HG03571 (cell line): ENCODE measurements around the gene EFHC2.

Experiments
- ATAC-seq: cut with Tn5 transposase; IDR thresholded peaks from one replicate; pipeline ENCODE4 v1.9.1; 2021; ENCODE audit not compliant: unreplicated experiment

The EFHC2 gene

DNA sequence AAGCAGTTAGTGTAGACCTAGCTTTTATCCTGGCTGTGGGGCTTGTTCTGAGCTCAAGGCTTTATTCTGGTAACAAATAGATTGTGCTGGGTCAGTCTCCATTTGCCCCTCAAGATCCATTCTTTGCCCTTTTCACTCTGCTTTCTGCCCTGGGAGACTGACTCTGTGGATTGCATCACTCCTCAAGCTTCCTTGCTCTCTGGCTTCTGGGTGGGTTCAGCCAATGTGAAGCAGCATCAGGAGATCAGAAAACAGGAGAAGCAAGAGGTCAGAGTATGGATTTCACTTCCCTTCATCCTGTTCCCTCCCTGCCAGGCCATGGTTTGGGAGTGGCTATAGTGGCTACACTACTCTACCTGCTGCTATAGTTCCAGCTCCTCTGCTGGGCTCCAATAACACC lies 186.2 kb downstream of the EFHC2 start:
- no peak for ATAC-seq

DNA sequence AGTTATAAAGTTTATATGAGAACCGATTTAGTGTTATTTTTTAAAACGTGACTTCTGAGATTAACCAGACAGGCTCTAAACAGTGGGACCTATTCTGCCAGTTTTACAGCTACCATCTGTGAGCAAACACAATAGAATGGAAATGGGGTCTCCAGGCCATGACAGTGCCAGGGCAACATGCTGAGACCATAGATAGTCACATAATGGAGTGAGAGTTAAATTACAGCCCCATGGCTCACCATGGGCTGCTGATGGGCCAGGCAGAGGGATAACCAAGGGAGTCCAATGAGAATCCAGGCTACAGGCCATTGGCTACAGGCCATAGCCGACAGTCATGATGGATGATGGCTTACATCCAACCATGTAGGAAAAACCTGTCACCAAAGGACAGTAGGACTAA lies 186.7 kb downstream of the EFHC2 start:
- no peak for ATAC-seq

DNA sequence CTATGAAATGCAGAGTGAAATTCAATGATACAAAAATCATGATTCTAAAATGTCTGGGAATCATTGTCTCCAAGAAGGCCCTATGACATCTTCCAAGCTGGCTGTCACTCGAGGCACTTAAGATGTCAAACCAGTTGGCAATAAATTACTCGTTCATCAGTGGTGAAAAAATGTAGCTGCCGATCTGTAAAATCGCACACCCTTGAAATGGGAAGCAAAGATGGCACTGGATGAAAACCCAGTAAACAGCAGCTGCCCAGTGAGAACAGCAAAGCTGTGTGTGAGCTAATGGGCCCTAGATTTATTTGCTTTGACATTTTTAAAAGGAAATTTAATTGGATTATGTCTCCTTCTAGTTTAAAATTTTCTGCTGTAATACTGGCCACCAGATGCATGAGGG lies 188.3 kb downstream of the EFHC2 start:
- ATAC-seq, result no peak

DNA sequence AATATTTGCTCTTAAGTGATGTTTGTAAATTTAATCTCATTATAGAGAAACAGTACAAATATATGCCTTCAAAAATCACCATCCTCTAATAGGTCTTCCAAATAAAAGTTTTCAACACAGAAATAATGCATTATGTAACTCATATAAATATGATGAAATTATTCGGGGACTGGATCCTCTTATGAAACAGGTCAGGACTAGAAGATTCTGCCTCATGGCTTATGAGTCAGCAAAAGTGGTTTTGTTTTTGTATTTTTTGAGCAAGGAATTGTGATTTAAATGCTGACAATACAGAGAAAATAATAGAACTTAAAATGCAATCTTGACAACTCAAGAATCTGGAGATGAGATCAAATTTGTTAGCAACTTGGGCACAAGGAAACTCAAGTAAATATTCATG lies 190.6 kb downstream of the EFHC2 start:
- ATAC-seq, result no peak

DNA sequence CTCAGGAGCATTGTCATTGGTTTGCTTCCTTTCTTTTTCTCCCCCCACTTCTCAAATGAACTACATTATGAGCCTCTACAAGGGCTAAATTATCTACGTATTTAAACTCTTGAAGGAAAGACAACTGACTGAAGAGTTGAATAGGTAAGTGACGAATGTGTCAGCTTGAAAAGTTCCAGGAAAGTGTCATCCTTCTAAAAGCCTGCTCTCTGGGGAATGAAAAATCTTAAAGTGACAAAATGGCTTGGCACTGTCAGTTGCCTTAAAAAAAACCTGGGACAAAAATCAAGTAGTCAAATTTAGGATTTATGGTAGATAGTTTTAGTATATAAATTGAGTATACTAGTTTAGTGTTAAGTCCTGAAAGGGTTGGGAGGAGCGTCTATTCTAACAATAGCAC lies 196.3 kb downstream of the EFHC2 start:
- no peak for ATAC-seq

DNA sequence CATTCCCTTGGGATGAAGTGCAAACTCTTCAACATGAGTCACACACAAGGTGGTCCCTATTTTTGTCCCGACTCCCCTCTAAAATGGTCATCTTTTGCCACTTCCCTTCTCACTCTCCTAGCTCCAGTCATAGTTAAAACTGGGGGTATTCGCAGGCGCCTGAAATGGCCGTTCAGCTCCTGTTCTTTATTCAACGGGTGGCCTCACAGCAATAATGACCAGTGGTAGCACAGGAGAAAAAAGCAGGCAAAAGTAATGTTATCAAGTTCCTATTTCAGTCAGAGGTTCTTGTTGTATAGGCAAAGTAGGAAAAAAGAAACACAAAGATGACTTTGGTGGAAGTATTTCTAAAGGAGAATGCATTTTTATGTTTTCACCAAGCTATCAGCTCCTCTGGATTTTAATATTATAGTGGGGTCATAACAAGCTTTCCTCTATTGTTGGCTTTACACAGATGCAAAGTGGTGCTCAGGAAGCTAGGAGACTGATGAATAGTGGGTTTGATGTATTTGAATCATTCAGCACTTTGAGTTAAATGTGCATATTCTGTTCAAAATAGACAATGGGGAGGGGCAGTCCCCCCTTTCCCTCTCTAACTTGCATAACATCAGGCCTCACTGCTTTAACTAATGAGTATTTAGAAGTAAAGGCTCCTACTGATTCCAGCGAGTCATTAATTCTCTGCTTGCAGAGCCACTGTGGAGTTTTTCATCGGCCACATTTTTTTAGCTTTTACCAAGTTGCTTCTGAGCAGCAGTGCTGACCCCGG lies 199.1 kb downstream of the EFHC2 start:
- ATAC-seq, result no peak

DNA sequence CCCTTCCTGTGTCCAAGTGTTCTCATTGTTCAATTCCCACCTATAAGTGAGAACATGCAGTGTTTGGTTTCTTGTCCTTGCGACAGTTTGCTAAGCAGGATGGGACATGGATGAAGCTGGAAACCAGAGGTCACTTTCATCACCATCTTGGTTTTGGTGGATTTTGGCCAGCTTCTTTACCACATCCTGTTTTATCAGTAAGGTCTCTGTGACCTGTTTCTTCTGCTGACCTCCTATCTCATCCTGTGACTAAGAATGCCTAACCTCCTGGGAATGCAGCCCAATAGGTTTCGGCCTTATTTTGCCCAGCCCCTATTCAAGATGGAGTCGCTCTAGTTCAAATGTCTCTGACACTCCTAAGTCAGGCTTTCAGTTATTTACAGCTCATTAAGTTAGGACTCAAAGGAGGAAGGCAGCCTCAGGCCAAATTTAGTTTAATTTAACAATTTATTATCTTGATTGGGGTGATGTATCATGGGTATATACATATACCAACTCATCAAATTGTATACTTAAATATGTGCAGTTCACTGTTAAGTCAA lies 200.3 kb downstream of the EFHC2 start:
- no peak for ATAC-seq

DNA sequence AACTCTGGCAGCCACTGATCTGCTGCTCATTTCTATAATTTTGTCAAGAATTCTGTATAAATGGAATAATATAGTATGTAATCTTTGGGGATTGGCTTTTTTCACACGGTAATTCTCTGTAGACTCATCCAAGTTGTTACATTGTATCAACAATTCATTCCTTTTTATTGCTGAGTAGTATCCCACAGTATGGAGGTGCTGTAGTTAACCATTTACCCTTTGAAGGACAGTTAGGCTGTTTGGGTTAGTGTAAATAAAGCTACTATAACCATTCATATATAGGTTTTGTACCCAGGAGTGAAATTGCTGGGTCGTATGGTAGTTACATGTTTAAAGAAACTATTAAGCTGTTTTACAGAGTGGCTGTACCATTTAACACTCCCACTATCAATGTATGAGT lies 213.3 kb downstream of the EFHC2 start:
- ATAC-seq, result no peak

DNA sequence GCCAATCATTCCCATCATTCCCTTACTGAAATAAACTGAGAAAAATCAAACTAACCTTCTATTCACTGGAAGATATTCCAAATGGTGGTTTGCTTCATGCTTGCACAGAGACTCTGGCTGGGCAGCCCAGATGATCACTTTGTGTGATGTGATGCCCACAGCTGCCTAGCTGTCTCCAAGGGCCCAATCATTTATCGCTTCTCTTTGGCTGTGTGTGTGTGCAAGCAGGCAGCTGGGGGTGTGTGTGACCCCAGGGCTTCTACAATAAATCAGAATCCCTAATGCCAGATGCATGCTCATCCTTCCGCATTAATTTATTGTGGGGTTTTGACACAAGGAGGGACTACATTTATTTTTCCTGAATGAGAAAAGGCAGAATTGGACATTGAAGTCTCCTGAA lies 230.1 kb downstream of the EFHC2 start:
- ATAC-seq, result no peak

DNA sequence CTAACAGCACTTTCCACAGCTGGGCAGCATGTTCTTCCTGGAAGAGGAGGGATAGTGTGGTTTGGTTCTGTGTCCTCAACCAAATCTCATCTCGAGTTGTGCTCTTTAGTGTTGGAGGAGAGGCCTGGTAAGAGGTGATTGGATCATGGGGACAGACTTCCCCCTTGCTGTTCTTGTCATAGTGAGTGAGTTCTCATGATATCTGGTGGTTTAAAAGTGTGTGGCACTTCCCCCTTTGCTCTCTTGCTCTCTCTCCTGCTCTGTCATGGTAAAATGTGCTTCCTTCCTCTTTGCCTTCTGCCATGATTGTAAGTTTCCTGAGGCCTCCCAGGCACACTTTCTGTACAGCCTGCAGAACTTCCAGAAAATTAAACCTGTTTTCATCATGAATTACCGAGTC lies 236.6 kb downstream of the EFHC2 start:
- no peak for ATAC-seq

DNA sequence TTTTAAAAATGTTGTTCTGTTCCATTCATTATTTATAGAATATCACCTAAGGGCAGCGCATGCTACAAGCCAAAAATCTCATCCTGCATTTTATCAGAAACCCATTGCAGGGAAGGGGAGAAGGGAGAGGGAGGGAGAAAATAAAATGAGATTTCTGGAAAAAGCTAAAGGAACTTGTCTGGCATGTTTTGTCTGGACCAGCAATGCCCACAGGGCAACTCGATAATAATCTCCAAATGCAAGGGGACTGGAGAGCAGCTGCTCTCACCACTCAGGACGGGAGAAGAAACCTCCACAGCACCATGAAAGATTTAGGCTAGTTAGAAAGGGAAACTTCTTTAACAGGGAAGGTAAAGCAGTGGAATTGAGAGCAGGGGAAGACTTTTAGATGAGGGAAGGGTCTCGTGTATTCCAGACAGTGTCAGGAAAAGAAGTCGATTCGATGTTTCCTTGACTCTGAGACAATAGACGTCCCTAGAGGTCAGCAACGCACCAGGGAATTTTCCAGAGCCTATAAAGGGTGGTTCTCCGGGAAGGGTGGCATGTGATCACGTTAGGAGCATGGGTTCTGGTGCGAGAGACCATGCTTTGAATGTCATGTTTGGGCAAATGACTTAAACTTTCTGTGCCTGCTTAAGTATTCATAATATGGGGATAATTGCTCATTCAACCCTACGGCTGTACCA lies 238.1 kb downstream of the EFHC2 start:
- no peak for ATAC-seq

DNA sequence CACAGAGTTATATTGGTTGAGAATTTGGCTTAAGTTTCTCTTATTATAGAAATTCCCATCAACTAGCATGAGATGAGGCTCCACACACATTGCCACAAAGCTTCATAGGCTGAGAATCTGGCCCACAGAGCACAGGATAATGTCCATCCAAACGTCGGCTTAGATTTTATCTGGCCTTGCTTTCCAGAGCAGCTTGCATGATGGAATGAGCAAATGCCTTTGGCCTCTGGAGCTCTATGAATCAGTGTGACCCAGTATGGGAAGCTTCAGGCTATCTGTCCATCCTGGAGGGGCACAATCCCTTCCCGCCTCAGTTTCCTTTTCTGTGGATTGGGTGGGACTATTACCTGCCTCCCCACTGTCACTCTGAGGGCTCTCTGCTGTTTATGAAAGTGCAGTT lies 238.8 kb downstream of the EFHC2 start:
- no peak for ATAC-seq

DNA sequence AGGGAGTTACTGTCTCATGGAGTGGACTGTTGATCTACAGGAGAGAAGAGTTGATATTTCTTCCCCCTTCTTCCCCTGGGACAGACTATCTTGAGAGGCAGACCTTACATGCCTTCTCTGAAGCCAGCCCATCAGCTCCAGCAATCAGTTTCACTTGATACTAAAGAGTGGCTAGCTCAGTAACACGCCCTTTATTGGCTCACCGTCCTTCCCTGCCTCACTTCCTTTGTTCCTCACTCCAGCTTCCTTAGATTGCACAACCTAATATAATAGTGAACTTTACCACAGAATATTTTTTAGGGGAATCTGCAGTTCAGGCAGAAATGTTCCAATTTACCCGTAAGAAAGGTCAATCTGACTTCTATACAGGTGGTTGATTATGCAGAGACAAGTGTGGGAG lies 242.2 kb downstream of the EFHC2 start:
- no peak for ATAC-seq

DNA sequence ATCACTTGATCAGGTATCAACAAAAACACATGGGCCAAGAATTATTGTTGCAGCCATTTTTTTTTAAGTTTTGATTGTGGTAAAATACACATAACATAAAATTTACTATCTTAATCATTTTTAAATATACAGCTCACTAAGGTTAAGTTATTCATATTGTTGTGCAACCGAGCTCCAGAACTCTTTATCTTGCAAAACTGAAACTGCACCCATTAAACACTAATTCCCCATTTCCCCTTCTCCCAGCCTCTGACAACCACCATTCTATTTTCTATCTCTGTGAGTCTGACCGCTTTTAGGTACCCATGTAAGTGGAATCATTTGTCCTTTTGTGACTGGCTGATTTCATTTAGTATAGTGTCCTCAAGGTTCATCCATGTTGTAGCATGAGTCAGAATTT lies 244.1 kb downstream of the EFHC2 start:
- no peak for ATAC-seq
